Mucosa of descending colon (tissue), 3 donors: ENCODE results near the gene AP4E1. TPM values are rescaled to one million over a fixed set of nuclear protein-coding genes. Genes with fewer than 3 reads are reported as not detected.
A peak's percentile ranks its signal among the peaks of the same experiment; 100 is the strongest.

Source experiments
- ATAC-seq: fragments of 200-7000 bp; cut with Tn5 transposase; one replicate; pipeline ENCODE4 v1.9.1; 2020; ENCODE audit warnings: mild to moderate bottlenecking, moderate library complexity
- DNase-seq, 3 donors: peaks; one replicate each; pipeline ENCODE4 v3.0.0-alpha.2; 2020
- H3K36me3 ChIP-seq: fragments of 200-600 bp; one replicate; pipeline ENCODE4 v1.8.0; 2021; ENCODE audit warnings: low read depth, mild to moderate bottlenecking
- H3K4me1 ChIP-seq: fragments of 200-600 bp; one replicate; pipeline ENCODE4 v1.8.0; 2021; ENCODE audit warnings: low read depth, mild to moderate bottlenecking
- H3K4me3 ChIP-seq: fragments of 200-600 bp; one replicate; pipeline ENCODE4 v1.8.0; 2021; ENCODE audit warnings: mild to moderate bottlenecking
- H3K9me3 ChIP-seq: fragments of 200-600 bp; one replicate; pipeline ENCODE4 v1.8.0; 2021; ENCODE audit warnings: mild to moderate bottlenecking
- intact Hi-C, 2 donors: fragments of 100-400 bp; cut with DNase I in 1 of 2; cut with micrococcal nuclease in 1 of 2; formaldehyde crosslinking; loops; one replicate each; pipeline versions ENCODE4 v1.11.0 to v1.11.1; 2022; cut with DNase I, micrococcal nuclease
- total RNA-seq, 3 donors: library from RNA; stranded (reverse); fragmentation: NEBNext Ultra II Directional in 2 of 3; extraction: Animal tissue kit (Norgen Biotek cat#: 25700) in 2 of 3; gene quantifications; one replicate each; pipeline versions ENCODE4 v1.2.1 to v1.2.4, GENCODE V29; 2021 to 2023
- TF ChIP-seq, protein P1 (sequence below): fragments of 200-600 bp; IDR thresholded peaks from one replicate; pipeline ENCODE4 v1.8.0; 2022; ENCODE audit warnings: antibody characterized with exemption, mild to moderate bottlenecking
- donor health status: DM: no; HTN: no; CAD: no; lungs with moderate emphysema.
- donor health status: DM: no; HTN: no; CAD: no.
- donor health status: DM: no; HTN: yes; CAD: no.

Gene AP4E1
- total RNA-seq, 3 donors from 2014 or later: 9.6 to 11.9 (median 11.6) TPM

DNA sequence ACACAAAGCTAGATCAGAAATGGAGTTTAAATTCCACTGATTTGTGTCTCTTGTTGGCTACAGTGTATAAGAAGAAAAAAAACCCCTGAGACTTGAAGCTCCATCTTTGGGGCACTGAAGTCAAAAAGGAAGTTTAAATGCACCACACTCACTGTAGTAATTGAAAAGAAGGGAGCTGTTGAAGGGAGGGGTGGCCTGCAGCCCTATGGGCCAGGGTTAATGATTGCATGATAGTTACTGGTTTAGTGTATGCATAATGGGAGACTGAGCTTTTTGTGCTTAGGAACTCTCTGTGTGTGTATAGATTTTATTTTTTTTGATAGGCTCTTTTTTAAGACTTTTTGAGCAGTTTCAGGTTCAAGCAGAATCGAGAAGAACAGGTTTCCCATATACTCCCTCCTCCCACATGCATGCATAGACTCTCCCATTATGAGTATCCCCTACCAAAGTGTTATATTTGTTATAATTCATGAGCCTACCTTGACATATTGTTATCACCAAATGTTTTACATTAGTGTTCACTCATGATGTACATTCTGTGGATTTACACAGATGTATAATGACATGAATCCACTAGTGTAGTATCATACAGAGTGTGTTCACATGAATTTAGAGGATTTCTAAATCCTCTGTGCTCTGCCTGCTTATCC lies 98.0 kb downstream of the AP4E1 start:
- Histone ChIP-seq H3K9me3 (no peaks in the 10 kb centered on the region), H3K4me1 (no peaks in the 10 kb centered on the region), H3K4me3 (no peak overlapping the region), H3K36me3 (no peaks in the 10 kb centered on the region)
- TF ChIP-seq, protein P1, sequence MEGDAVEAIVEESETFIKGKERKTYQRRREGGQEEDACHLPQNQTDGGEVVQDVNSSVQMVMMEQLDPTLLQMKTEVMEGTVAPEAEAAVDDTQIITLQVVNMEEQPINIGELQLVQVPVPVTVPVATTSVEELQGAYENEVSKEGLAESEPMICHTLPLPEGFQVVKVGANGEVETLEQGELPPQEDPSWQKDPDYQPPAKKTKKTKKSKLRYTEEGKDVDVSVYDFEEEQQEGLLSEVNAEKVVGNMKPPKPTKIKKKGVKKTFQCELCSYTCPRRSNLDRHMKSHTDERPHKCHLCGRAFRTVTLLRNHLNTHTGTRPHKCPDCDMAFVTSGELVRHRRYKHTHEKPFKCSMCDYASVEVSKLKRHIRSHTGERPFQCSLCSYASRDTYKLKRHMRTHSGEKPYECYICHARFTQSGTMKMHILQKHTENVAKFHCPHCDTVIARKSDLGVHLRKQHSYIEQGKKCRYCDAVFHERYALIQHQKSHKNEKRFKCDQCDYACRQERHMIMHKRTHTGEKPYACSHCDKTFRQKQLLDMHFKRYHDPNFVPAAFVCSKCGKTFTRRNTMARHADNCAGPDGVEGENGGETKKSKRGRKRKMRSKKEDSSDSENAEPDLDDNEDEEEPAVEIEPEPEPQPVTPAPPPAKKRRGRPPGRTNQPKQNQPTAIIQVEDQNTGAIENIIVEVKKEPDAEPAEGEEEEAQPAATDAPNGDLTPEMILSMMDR: no peak
- no peak for DNase-seq
- intact Hi-C loops: no loop called here
- peak; percentile 41 for ATAC-seq

- ATAC-seq (no peak), DNase-seq (no peak)
- no peaks in the 10 kb centered on the region for H3K4me1 ChIP-seq
- intact Hi-C loops: no loop called here
- no peaks in the 10 kb centered on the region for H3K36me3 ChIP-seq
- TF ChIP-seq, protein P1: no peak
- no peak overlapping the region for H3K4me3 ChIP-seq
- H3K9me3 ChIP-seq: no peaks in the 10 kb centered on the region
Observed at GRCh38 chr15:51007131-51007666, 98.7 kb downstream of the AP4E1 start.

- intact Hi-C loops: no loop called here
- ATAC-seq (no peak), DNase-seq (no peak)
- no peak overlapping the region for H3K4me3 ChIP-seq
- no peaks in the 10 kb centered on the region for H3K4me1 ChIP-seq
- H3K36me3 ChIP-seq: no peaks in the 10 kb centered on the region
- TF ChIP-seq, protein P1: no peak
- H3K9me3 ChIP-seq: no peaks in the 10 kb centered on the region
Observed at GRCh38 chr15:51011212-51011611, 102.7 kb downstream of the AP4E1 start.

GRCh38 chr15:51016615-51017014 lies 108.1 kb downstream of the AP4E1 start:
- Histone ChIP-seq H3K36me3 (no peaks in the 10 kb centered on the region), H3K4me1 (no peaks in the 10 kb centered on the region), H3K9me3 (peaks cover 9% of the 10 kb centered on the region), H3K4me3 (no peak overlapping the region)
- no peak for ATAC-seq
- intact Hi-C loops: no loop called here
- no peak for DNase-seq
- TF ChIP-seq, protein P1: no peak

- Histone ChIP-seq H3K36me3 (no peaks in the 10 kb centered on the region), H3K4me3 (no peak overlapping the region), H3K4me1 (no peaks in the 10 kb centered on the region), H3K9me3 (peaks cover 9% of the 10 kb centered on the region)
- DNase-seq (no peak), ATAC-seq (no peak)
- TF ChIP-seq, protein P1: no peak
- intact Hi-C loops: no loop called here
Observed at GRCh38 chr15:51022206-51022605, 113.7 kb downstream of the AP4E1 start.
